Activated B cell treated with CpG ODN at 0.5 μM for 24 hours (primary cell): ENCODE measurements around the gene ZACN. TPM values are rescaled to one million over a fixed set of nuclear protein-coding genes. Genes with fewer than 3 reads are reported as not detected.

Experiments used
- ATAC-seq: fragments of 200-7000 bp; cut with Tn5 transposase; one replicate; pipeline ENCODE4 v1.10.0; 2021; ENCODE audit warnings: low read depth, mild to moderate bottlenecking, moderate library complexity
- CTCF ChIA-PET: fragments of 350-600 bp; sonication (Branson Sonifier 250); formaldehyde crosslinking; loops from one replicate; lab custom pipeline; 2021; ENCODE audit warnings: antibody characterized with exemption; lab: Charles Lee
- POLR2A ChIA-PET: fragments of 350-600 bp; sonication (Branson Sonifier 250); formaldehyde crosslinking; loops from one replicate; lab custom pipeline; 2021; ENCODE audit warnings: antibody characterized with exemption; lab: Charles Lee
- DNase-seq: peaks from one replicate; pipeline ENCODE4 v3.0.0; 2022
- H3K27ac Mint-ChIP-seq: one replicate; pipeline ENCODE4 v1.8.0; 2020; ENCODE audit warnings: mixed read lengths
- H3K27me3 Mint-ChIP-seq: one replicate; pipeline ENCODE4 v1.8.0; 2021; ENCODE audit warnings: mixed read lengths
- H3K36me3 Mint-ChIP-seq: one replicate; pipeline ENCODE4 v1.8.0; 2021; ENCODE audit warnings: low read depth, mixed read lengths
- H3K4me1 Mint-ChIP-seq: one replicate; pipeline ENCODE4 v1.8.0; 2021; ENCODE audit warnings: mixed read lengths
- H3K4me3 Mint-ChIP-seq: one replicate; pipeline ENCODE4 v1.8.0; 2020; ENCODE audit warnings: mild to moderate bottlenecking, mixed read lengths
- H3K9me3 Mint-ChIP-seq: one replicate; pipeline ENCODE4 v1.8.0; 2020; ENCODE audit warnings: mixed read lengths
- CTCF ChIP-seq: fragments of 200-600 bp; IDR thresholded peaks from one replicate; pipeline ENCODE4 v1.8.0; 2022; ENCODE audit warnings: antibody characterized with exemption, mild to moderate bottlenecking
- intact Hi-C: fragments of 100-400 bp; cut with micrococcal nuclease; formaldehyde crosslinking; loops from one replicate; pipeline ENCODE4 v1.15.1; 2024
- total RNA-seq: library from RNA; stranded (reverse); gene quantifications from 2 replicates; pipeline ENCODE4 v1.2.3, GENCODE V29; 2022

ZACN gene
- total RNA-seq, 1 donor from 2014 or later, result 0.67 TPM

DNA sequence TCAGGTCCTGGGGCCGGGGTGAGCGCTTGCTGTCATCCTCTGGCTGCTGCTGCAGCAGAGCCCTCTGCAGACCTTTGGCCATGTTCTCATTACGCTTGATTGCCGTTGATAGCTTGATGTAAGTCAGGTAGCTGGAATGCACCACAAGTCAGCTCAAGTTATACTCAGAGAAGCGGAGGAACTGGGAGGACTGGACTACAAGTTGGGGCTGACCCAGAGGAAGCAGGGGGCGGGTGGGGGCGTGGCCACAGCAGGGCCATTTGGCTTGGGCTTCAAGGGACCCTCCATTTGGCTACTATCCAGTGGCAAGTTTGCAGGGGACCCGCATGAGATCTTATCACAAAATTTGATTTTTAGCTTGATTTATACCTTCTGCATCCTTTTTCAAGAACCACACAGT lies 32.9 kb upstream of the ZACN start:
- H3K27ac Mint-ChIP-seq, result no peak overlapping the region
- intact Hi-C loops, result no loop called here
- H3K4me3 Mint-ChIP-seq, result no peak overlapping the region
- H3K4me1 Mint-ChIP-seq, result peaks cover 6% of the 10 kb centered on the region
- no peak for ATAC-seq
- H3K27me3 Mint-ChIP-seq, result no peaks in the 10 kb centered on the region
- ChIA-PET POLR2A (interaction anchor here (0.6 to 0.7 kb wide), 3 partner anchors 37 to 401 kb away, joined by 3 to 8 read pairs (median 3); no protein-coding TSS in a partner anchor), CTCF (no interaction called here)
- no peaks in the 10 kb centered on the region for H3K9me3 Mint-ChIP-seq
- TF ChIP-seq CTCF, result no peak
- DNase-seq, result no peak
- H3K36me3 Mint-ChIP-seq, result peaks cover 90% of the 10 kb centered on the region

GRCh38 chr17:76048025-76048605 lies 30.9 kb upstream of the ZACN start:
- no peak for TF ChIP-seq CTCF
- ChIA-PET POLR2A (no interaction called here), CTCF (no interaction called here)
- intact Hi-C loops, result no loop called here
- Mint-ChIP-seq H3K27ac (no peak overlapping the region), H3K36me3 (peaks cover 86% of the 10 kb centered on the region), H3K27me3 (no peaks in the 10 kb centered on the region), H3K4me3 (no peak overlapping the region), H3K9me3 (no peaks in the 10 kb centered on the region), H3K4me1 (peaks cover 6% of the 10 kb centered on the region)
- ATAC-seq (no peak), DNase-seq (no peak)

DNA sequence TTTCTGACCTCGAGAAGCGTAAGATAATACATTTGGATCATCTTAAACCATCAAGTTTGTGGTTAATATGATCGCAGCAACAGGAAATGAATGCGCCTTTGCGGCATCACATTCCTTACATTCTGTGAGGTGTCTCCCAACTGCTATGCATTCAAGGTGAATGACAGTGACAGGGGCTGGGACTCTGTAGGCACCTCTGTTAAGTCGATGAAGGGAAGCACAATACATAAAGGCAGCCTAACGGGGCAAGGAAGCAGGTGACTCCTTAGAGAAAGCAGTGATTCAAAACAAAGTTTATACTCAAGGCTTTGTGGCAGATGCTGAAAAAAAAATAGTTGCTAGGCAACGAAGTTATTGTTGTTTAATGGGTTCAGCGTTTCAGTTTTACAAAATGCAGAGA lies 30.3 kb upstream of the ZACN start:
- H3K4me1 Mint-ChIP-seq, result peaks cover 6% of the 10 kb centered on the region
- intact Hi-C loops, result no loop called here
- ATAC-seq, result no peak
- no peak for TF ChIP-seq CTCF
- no peak overlapping the region for H3K27ac Mint-ChIP-seq
- no peak for DNase-seq
- H3K4me3 Mint-ChIP-seq, result no peak overlapping the region
- ChIA-PET CTCF (no interaction called here), POLR2A (no interaction called here)
- no peaks in the 10 kb centered on the region for H3K9me3 Mint-ChIP-seq
- H3K36me3 Mint-ChIP-seq, result peaks cover 86% of the 10 kb centered on the region
- H3K27me3 Mint-ChIP-seq, result no peaks in the 10 kb centered on the region

GRCh38 chr17:76049239-76049638 lies 29.7 kb upstream of the ZACN start:
- CTCF ChIA-PET, result interaction anchor here (0.8 kb wide), 1 partner anchor 35 kb away, joined by 3 read pairs; no protein-coding TSS in a partner anchor
- Mint-ChIP-seq H3K9me3 (no peaks in the 10 kb centered on the region), H3K27ac (no peak overlapping the region), H3K36me3 (peaks cover 86% of the 10 kb centered on the region), H3K27me3 (no peaks in the 10 kb centered on the region), H3K4me1 (peaks cover 6% of the 10 kb centered on the region), H3K4me3 (no peak overlapping the region)
- POLR2A ChIA-PET, result no interaction called here
- ATAC-seq (no peak), DNase-seq (no peak)
- no peak for TF ChIP-seq CTCF
- intact Hi-C loops, result no loop called here

DNA sequence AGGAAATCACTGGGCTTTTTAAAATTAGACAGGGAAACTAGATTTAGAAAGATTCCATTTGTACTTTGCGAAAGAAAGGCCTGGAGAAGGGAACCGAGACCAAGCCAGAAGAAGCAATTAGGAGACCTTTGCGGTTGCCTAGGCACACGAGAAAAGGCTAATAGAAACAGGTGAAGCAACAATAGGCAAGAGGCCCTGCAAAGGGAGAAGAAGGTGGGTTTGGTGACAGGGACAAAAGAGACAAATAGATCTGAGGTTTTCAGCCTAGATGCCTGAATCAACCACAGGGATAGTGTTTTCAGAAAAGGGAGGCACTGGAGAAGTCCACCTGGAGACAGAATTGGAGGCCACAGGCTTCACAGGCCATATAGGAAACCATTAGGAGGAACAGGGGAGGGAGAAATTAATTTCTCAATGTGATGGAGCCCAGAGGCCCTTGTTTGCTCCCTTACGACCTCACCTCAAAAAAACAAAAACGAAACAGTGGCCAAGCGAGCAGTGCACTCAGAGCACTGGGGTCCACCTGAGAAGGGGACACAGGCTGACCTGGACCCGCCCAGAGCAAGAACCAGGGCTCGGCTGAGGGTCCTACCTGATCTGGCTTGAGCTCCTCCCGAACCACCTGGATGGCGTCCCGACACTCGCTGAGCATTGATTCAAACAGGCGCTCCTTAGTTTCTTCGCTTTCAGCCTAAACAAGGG lies 29.0 kb upstream of the ZACN start:
- ATAC-seq (no peak), DNase-seq (no peak)
- no peak overlapping the region for H3K27ac Mint-ChIP-seq
- H3K27me3 Mint-ChIP-seq, result no peaks in the 10 kb centered on the region
- intact Hi-C loops, result no loop called here
- ChIA-PET POLR2A (no interaction called here), CTCF (interaction anchor here (0.8 kb wide), 1 partner anchor 36 kb away, joined by 3 read pairs; no protein-coding TSS in a partner anchor)
- no peak overlapping the region for H3K4me3 Mint-ChIP-seq
- peaks cover 78% of the 10 kb centered on the region for H3K36me3 Mint-ChIP-seq
- no peaks in the 10 kb centered on the region for H3K9me3 Mint-ChIP-seq
- peaks cover 6% of the 10 kb centered on the region for H3K4me1 Mint-ChIP-seq
- no peak for TF ChIP-seq CTCF
